Panc1 (cell line): ENCODE results near the gene EFNA2. TPM values are rescaled to one million over a fixed set of nuclear protein-coding genes. Genes with fewer than 3 reads are reported as not detected.
"Not testable (repeated sequence)": the region's sequence is repeated elsewhere in the genome, so short reads cannot be mapped to it uniquely, and the experiment has no call there.

Experiments
- ATAC-seq: fragments of 200-7000 bp; cut with Tn5 transposase; 2 replicates; pipeline ENCODE4 v1.9.1; 2020; ENCODE audit warnings: mild to moderate bottlenecking, moderate library complexity
- BruUV-seq: library from RNA; stranded (reverse); fragments of 400-500 nt; replicated peaks from 2 replicates; lab custom pipeline; 2021; lab: Mats Ljungman, UMichigan
- CTCF ChIA-PET: fragments of 300-600 bp; sonication (Branson Sonifier 250); formaldehyde crosslinking; loops from one replicate; lab custom pipeline; 2022; ENCODE audit warnings: antibody characterized with exemption; lab: Charles Lee
- POLR2A ChIA-PET: fragments of 300-600 bp; sonication (Branson Sonifier 250); formaldehyde crosslinking; loops from one replicate; lab custom pipeline; 2022; ENCODE audit warnings: antibody characterized with exemption; lab: Charles Lee
- DNase-seq: peaks from one replicate; pipeline ENCODE4 v3.0.0-alpha.2; 2010; ENCODE audit warnings: low read depth, low spot score
- H3K27ac ChIP-seq: 2 replicates; pipeline ENCODE4 v1.5.1; 2011; ENCODE audit warnings: mild to moderate bottlenecking, low read length, inconsistent platforms
- H3K27me3 ChIP-seq: fragments of 200-500 bp; sonication (Bioruptor generic); 2 replicates; pipeline ENCODE4 v1.6.0; 2014; ENCODE audit warnings: low read length, inconsistent platforms; ENCODE audit not compliant: control insufficient read depth, insufficient read depth
- H3K36me3 ChIP-seq: fragments of 200-500 bp; sonication (Bioruptor generic); 2 replicates; pipeline ENCODE4 v1.5.1; 2014; ENCODE audit warnings: inconsistent platforms, mild to moderate bottlenecking, low read length, moderate library complexity; ENCODE audit not compliant: control insufficient read depth, insufficient read depth
- H3K4me1 ChIP-seq: 2 replicates; pipeline ENCODE4 v1.5.1; 2011; ENCODE audit warnings: inconsistent platforms, mild to moderate bottlenecking, low read length, moderate library complexity; ENCODE audit not compliant: control insufficient read depth, insufficient read depth
- H3K4me3 ChIP-seq, 2 experiments: 2 replicates each; pipeline ENCODE4 v1.5.1; 2011 to 2012; ENCODE audit warnings: low read depth in 2 of 2, low read length in 2 of 2, mild to moderate bottlenecking in 2 of 2, inconsistent platforms in 1 of 2, moderate library complexity in 1 of 2
- H3K9me3 ChIP-seq: fragments of 200-500 bp; sonication (Bioruptor generic); 2 replicates; pipeline ENCODE4 v1.5.1; 2014; ENCODE audit warnings: low read depth, mild to moderate bottlenecking, inconsistent platforms, low read length, moderate library complexity; ENCODE audit not compliant: control insufficient read depth, insufficient read depth
- POLR2AphosphoS5 ChIP-seq: IDR thresholded peaks from 2 replicates; pipeline ENCODE4 v1.6.1; 2012; ENCODE audit warnings: mild to moderate bottlenecking, low read depth, low read length, moderate library complexity
- SIN3A ChIP-seq: IDR thresholded peaks from 2 replicates; pipeline ENCODE4 v1.6.1; 2012; ENCODE audit warnings: low read depth, mild to moderate bottlenecking, low read length, moderate library complexity, borderline replicate concordance; ENCODE audit not compliant: insufficient read depth
- TCF7L2 ChIP-seq: IDR thresholded peaks from 2 replicates; pipeline ENCODE4 v1.6.1; 2011; ENCODE audit warnings: mild to moderate bottlenecking, low read depth, low read length, inconsistent platforms
- in situ Hi-C: cut with HindIII; loops from 2 replicates; pipeline ENCODE4 v1.10.0; 2016; ENCODE audit warnings: low sequenced_read_pairs, low pct_unique_long_range_greater_than_20kb
- intact Hi-C: fragments of 100-400 bp; cut with micrococcal nuclease; formaldehyde crosslinking; loops from one replicate; pipeline ENCODE4 v1.10.0; 2022; ENCODE audit not compliant: unreplicated experiment
- total RNA-seq: library from RNA; stranded (reverse); gene quantifications from one replicate; pipeline ENCODE4 v1.2.1, GENCODE V29; 2021; ENCODE audit not compliant: unreplicated experiment
- TF ChIP-seq, protein P1 (sequence below): fragments of 450-650 bp; IDR thresholded peaks from 2 replicates; pipeline ENCODE4 v1.5.1; 2017; ENCODE audit warnings: mild to moderate bottlenecking
- TF ChIP-seq, protein P2 (sequence below), 2 experiments: IDR thresholded peaks; 2 replicates each; pipeline ENCODE4 v1.6.1; 2011 to 2012; ENCODE audit warnings: low read depth in 2 of 2, control low read depth in 1 of 2, low read length in 1 of 2, mild to moderate bottlenecking in 1 of 2, moderate library complexity in 1 of 2; ENCODE audit not compliant: insufficient read depth in 1 of 2

EFNA2 gene
- total RNA-seq, 1 experiment from 2014 or later, result 7.8 TPM

DNA sequence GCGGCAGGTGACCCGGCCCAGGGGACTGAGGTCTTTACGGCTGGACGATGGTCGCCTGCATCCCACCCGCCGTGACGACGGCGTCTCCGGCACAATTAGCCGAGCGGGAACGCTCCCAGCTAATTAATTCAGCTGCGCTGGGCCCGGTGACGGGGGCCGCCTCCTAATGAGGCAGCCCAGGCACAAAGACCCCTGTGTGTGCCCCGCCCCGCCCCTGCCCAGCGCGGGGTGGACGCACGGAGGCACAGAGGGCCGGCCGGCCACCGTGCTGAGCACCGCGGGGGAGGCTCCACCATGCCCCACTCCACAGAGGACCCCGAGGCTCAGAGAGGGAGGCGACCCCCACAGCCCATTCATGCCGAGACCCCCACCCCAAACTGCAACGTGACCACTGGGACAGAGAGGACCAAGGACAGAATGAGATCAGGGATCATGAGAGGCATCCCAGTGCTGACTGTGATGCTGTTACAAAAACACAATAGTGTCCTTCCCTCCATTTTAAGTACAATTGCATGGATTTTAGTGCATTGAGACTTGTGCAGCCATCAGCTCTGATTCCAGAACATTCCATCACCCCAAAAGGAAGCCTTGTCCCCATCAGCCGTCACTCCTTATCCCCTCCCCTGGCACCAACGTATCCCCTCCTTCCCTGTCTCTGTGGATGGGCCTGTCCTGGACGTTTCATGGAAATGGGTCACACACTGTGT lies 17.0 kb downstream of the EFNA2 start:
- no TSS peak for BruUV-seq
- no peaks in the 10 kb centered on the region for H3K36me3 ChIP-seq
- no peaks in the 10 kb centered on the region for H3K4me1 ChIP-seq
- intact Hi-C loops (no loop called here), in situ Hi-C loops (no loop called here)
- DNase-seq, result no peak
- no peak overlapping the region for H3K4me3 ChIP-seq
- ChIA-PET POLR2A (no interaction called here), CTCF (no interaction called here)
- no peak overlapping the region for H3K27ac ChIP-seq
- no peaks in the 10 kb centered on the region for H3K27me3 ChIP-seq
- no peak for ATAC-seq
- TF ChIP-seq TCF7L2 (no peak), POLR2AphosphoS5 (no peak), SIN3A (no peak)
- TF ChIP-seq, protein P1, sequence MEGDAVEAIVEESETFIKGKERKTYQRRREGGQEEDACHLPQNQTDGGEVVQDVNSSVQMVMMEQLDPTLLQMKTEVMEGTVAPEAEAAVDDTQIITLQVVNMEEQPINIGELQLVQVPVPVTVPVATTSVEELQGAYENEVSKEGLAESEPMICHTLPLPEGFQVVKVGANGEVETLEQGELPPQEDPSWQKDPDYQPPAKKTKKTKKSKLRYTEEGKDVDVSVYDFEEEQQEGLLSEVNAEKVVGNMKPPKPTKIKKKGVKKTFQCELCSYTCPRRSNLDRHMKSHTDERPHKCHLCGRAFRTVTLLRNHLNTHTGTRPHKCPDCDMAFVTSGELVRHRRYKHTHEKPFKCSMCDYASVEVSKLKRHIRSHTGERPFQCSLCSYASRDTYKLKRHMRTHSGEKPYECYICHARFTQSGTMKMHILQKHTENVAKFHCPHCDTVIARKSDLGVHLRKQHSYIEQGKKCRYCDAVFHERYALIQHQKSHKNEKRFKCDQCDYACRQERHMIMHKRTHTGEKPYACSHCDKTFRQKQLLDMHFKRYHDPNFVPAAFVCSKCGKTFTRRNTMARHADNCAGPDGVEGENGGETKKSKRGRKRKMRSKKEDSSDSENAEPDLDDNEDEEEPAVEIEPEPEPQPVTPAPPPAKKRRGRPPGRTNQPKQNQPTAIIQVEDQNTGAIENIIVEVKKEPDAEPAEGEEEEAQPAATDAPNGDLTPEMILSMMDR, result no peak
- TF ChIP-seq, protein P2, sequence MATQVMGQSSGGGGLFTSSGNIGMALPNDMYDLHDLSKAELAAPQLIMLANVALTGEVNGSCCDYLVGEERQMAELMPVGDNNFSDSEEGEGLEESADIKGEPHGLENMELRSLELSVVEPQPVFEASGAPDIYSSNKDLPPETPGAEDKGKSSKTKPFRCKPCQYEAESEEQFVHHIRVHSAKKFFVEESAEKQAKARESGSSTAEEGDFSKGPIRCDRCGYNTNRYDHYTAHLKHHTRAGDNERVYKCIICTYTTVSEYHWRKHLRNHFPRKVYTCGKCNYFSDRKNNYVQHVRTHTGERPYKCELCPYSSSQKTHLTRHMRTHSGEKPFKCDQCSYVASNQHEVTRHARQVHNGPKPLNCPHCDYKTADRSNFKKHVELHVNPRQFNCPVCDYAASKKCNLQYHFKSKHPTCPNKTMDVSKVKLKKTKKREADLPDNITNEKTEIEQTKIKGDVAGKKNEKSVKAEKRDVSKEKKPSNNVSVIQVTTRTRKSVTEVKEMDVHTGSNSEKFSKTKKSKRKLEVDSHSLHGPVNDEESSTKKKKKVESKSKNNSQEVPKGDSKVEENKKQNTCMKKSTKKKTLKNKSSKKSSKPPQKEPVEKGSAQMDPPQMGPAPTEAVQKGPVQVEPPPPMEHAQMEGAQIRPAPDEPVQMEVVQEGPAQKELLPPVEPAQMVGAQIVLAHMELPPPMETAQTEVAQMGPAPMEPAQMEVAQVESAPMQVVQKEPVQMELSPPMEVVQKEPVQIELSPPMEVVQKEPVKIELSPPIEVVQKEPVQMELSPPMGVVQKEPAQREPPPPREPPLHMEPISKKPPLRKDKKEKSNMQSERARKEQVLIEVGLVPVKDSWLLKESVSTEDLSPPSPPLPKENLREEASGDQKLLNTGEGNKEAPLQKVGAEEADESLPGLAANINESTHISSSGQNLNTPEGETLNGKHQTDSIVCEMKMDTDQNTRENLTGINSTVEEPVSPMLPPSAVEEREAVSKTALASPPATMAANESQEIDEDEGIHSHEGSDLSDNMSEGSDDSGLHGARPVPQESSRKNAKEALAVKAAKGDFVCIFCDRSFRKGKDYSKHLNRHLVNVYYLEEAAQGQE (IDR thresholded peaks at IDR 0.05; ENCODE audit: insufficient read depth in 1 of 2, low read depth in 2 of 2, low read length in 1 of 2), result no peak
- H3K9me3 ChIP-seq, result no peaks in the 10 kb centered on the region

DNA sequence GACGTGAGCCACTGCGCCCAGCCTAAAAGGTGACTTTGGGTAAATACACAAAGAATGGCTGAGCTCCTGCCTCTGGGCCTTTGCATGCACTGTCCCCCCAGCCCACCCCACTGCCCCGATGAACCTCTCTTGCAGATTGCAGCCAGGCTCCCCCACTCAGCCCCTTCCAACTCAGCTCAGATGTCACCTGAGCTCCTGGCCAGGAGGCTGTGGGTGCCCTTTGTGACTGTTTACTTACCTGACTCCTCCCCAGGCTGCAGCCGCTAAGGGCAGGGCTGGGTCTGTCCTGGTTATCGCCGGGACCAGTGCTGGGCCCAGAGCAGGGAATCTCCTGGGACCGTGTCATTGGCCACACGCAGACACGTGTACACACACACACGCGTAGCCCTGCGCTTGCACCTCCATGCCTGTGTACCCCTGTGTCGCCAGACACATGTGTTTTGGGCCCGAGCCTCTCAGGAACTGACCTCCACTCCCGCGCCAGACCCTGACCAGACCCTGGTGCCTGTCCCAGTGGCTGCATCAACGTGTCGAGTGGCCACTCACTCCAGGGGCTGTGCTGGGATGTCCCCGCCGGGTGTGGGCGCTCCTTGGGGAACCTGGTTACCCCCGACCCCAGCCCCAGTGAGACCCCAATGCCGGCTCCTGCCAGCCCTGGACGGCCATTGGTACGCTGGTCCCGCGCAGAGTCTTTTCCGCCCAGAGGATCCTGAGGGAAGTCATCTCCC lies 18.7 kb downstream of the EFNA2 start:
- POLR2A ChIA-PET, result no interaction called here
- H3K27me3 ChIP-seq, result no peaks in the 10 kb centered on the region
- no peak overlapping the region for H3K4me3 ChIP-seq
- H3K9me3 ChIP-seq, result no peaks in the 10 kb centered on the region
- no TSS peak for BruUV-seq
- H3K36me3 ChIP-seq, result no peaks in the 10 kb centered on the region
- intact Hi-C loops, result no loop called here
- CTCF ChIA-PET, result no interaction called here
- in situ Hi-C loops, result no loop called here
- ATAC-seq (peak; percentile 57; the same call in 1 of the 2 replicates), DNase-seq (no peak)
- TF ChIP-seq POLR2AphosphoS5 (no peak), TCF7L2 (no peak), SIN3A (no peak)
- TF ChIP-seq, protein P2 (IDR thresholded peaks at IDR 0.05; ENCODE audit: insufficient read depth in 1 of 2, low read depth in 2 of 2, low read length in 1 of 2), result no peak
- TF ChIP-seq, protein P1, result no peak
- H3K27ac ChIP-seq, result no peak overlapping the region
- no peaks in the 10 kb centered on the region for H3K4me1 ChIP-seq

DNA sequence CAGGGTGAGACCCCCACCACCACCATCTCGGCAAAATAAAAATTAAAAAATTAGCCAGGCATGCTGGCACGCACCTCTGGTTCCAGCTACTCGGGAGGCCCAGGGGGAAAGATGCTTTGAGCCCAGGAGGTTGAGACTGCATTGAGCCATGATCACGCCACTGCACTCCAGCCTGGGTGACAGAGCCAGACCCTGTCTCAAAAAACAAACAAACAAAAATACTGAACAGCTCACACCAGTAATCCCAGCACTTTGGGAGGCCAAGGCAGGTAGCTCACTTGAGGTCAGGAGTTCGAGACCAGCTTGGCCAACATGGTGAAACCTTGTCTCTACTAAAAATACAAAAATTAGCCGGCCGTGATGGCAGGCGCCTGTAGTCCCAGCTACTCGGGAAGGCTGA lies 19.7 kb downstream of the EFNA2 start:
- CTCF ChIA-PET, ATAC-seq, DNase-seq, BruUV-seq, H3K9me3 ChIP-seq, H3K27ac ChIP-seq, H3K4me3 ChIP-seq, H3K4me1 ChIP-seq, H3K36me3 ChIP-seq, POLR2A ChIA-PET, H3K27me3 ChIP-seq, in situ Hi-C loops, intact Hi-C loops: not testable (repeated sequence)
